Left ventricle myocardium inferior (tissue), 1 donor: ENCODE measurements around the gene HACL1. TPM values are rescaled to one million over a fixed set of nuclear protein-coding genes. Genes with fewer than 3 reads are reported as not detected.
A peak's percentile ranks its signal among the peaks of the same experiment; 100 is the strongest.

Experiments used
- DNase-seq: peaks from one replicate; pipeline ENCODE4 v3.0.0-alpha.2; 2020
- H3K27ac ChIP-seq: fragments of 200-600 bp; replicated peaks from 2 replicates; pipeline ENCODE4 v1.8.0; 2021
- H3K27me3 ChIP-seq: fragments of 200-600 bp; 2 replicates; pipeline ENCODE4 v1.8.0; 2021; ENCODE audit warnings: low read depth
- H3K36me3 ChIP-seq: fragments of 200-600 bp; 2 replicates; pipeline ENCODE4 v1.8.0; 2021
- H3K4me1 ChIP-seq: fragments of 200-600 bp; 2 replicates; pipeline ENCODE4 v1.8.0; 2021
- H3K4me3 ChIP-seq: fragments of 200-600 bp; 2 replicates; pipeline ENCODE4 v1.8.0; 2021; ENCODE audit warnings: mild to moderate bottlenecking, moderate library complexity
- H3K9me3 ChIP-seq: fragments of 200-600 bp; replicated peaks from 2 replicates; pipeline ENCODE4 v1.8.0; 2021
- CTCF ChIP-seq: fragments of 200-600 bp; IDR thresholded peaks from 2 replicates; pipeline ENCODE4 v1.8.0; 2021; ENCODE audit warnings: antibody characterized with exemption, mild to moderate bottlenecking, borderline replicate concordance
- intact Hi-C: fragments of 100-400 bp; cut with micrococcal nuclease; formaldehyde crosslinking; loops from one replicate; pipeline ENCODE4 v1.11.0; 2022
- total RNA-seq: library from RNA; stranded (reverse); fragmentation: NEBNext Ultra II Directional; extraction: Animal tissue kit (Norgen Biotek cat#: 25700); gene quantifications from one replicate; pipeline ENCODE4 v1.2.1, GENCODE V29; 2021
- donor health status: DM: no; HTN: yes; CAD: no; lungs with severe emphysema.

Gene HACL1
- total RNA-seq, 1 donor from 2014 or later, result 14.9 TPM

GRCh38 chr3:15521573-15521965 is 79.8 kb downstream of the HACL1 start, which contains the start of gene COLQ:
TSS of gene COLQ (minus strand) at chr3:15521706. CDS start at chr3:15521625, 81 bp downstream.
- peaks cover 55% of the 10 kb centered on the region for H3K4me1 ChIP-seq
- peak within 1 kb of the TSS; percentile 48 for H3K4me3 ChIP-seq
- H3K9me3 ChIP-seq, result no peaks in the 10 kb centered on the region
- intact Hi-C loops, result no loop called here
- H3K36me3 ChIP-seq, result no peaks in the 10 kb centered on the region
- H3K27ac ChIP-seq, result peak within 1 kb of the TSS; percentile 76
- no peak for TF ChIP-seq CTCF
- H3K27me3 ChIP-seq, result no peaks in the 10 kb centered on the region
- DNase-seq, result no peak

- intact Hi-C loops, result no loop called here
Measured at GRCh38 chr3:15520804-15521572, 80.4 kb downstream of the HACL1 start.

GRCh38 chr3:15520185-15520584 is 81.2 kb downstream of the HACL1 start:
- Histone ChIP-seq H3K9me3 (no peaks in the 10 kb centered on the region), H3K4me3 (peak overlapping the region; percentile 48), H3K27ac (peak overlapping the region; percentile 76), H3K27me3 (no peaks in the 10 kb centered on the region), H3K36me3 (no peaks in the 10 kb centered on the region), H3K4me1 (peaks cover 55% of the 10 kb centered on the region)
- TF ChIP-seq CTCF, result no peak
- no peak for DNase-seq
- intact Hi-C loops, result no loop called here

More at GRCh38 chr3:15520804-15521572, 80.4 kb downstream of the HACL1 start:
- H3K9me3 ChIP-seq, result no peaks in the 10 kb centered on the region
- H3K27ac ChIP-seq, result peak overlapping the region; percentile 76
- H3K4me1 ChIP-seq, result peaks cover 55% of the 10 kb centered on the region
- no peak for DNase-seq
- H3K27me3 ChIP-seq, result no peaks in the 10 kb centered on the region
- TF ChIP-seq CTCF, result no peak
- peak overlapping the region; percentile 48 for H3K4me3 ChIP-seq
- H3K36me3 ChIP-seq, result no peaks in the 10 kb centered on the region

GRCh38 chr3:15519096-15519495 is 82.3 kb downstream of the HACL1 start:
- Histone ChIP-seq H3K27ac (peak overlapping the region; percentile 76), H3K36me3 (no peaks in the 10 kb centered on the region), H3K4me3 (no peak overlapping the region), H3K27me3 (no peaks in the 10 kb centered on the region), H3K9me3 (no peaks in the 10 kb centered on the region), H3K4me1 (peaks cover 49% of the 10 kb centered on the region)
- DNase-seq, result peak; percentile 67
- intact Hi-C loops, result no loop called here
- TF ChIP-seq CTCF, result no peak

GRCh38 chr3:15514663-15515340 is 86.6 kb downstream of the HACL1 start:
- DNase-seq, result no peak
- H3K4me1 ChIP-seq, result peaks cover 36% of the 10 kb centered on the region
- TF ChIP-seq CTCF, result no peak

More at GRCh38 chr3:15514663-15515340, 86.6 kb downstream of the HACL1 start:
- no peak overlapping the region for H3K4me3 ChIP-seq
- intact Hi-C loops, result no loop called here
- no peaks in the 10 kb centered on the region for H3K27me3 ChIP-seq
- no peaks in the 10 kb centered on the region for H3K9me3 ChIP-seq
- H3K27ac ChIP-seq, result no peak overlapping the region
- no peaks in the 10 kb centered on the region for H3K36me3 ChIP-seq
